SU-DHL-6 (cell line): Measurements from ENCODE around the gene PDGFC.

Source experiments
- EZH2phosphoT487 ChIP-seq: fragments of 200-600 bp; sonication (generic), shearing (Covaris generic); conservative IDR thresholded peaks from 2 replicates; pipeline ENCODE4 v1.6.1; 2018; ENCODE audit warnings: mild to moderate bottlenecking, antibody characterized with exemption, low read length, moderate library complexity, mixed read lengths
- TF ChIP-seq, protein P1 (sequence below): fragments of 200-600 bp; sonication (generic); IDR thresholded peaks from one replicate; pipeline ENCODE4 v1.5.1; 2017; ENCODE audit warnings: antibody characterized with exemption, mild to moderate bottlenecking, low read length, moderate library complexity; ENCODE audit not compliant: insufficient read depth, poor library complexity, severe bottlenecking

GRCh38 chr4:156889616-156890594, 81.7 kb downstream of the PDGFC start:
- TF ChIP-seq, protein P1, sequence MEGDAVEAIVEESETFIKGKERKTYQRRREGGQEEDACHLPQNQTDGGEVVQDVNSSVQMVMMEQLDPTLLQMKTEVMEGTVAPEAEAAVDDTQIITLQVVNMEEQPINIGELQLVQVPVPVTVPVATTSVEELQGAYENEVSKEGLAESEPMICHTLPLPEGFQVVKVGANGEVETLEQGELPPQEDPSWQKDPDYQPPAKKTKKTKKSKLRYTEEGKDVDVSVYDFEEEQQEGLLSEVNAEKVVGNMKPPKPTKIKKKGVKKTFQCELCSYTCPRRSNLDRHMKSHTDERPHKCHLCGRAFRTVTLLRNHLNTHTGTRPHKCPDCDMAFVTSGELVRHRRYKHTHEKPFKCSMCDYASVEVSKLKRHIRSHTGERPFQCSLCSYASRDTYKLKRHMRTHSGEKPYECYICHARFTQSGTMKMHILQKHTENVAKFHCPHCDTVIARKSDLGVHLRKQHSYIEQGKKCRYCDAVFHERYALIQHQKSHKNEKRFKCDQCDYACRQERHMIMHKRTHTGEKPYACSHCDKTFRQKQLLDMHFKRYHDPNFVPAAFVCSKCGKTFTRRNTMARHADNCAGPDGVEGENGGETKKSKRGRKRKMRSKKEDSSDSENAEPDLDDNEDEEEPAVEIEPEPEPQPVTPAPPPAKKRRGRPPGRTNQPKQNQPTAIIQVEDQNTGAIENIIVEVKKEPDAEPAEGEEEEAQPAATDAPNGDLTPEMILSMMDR, result no peak
- no peak for TF ChIP-seq EZH2phosphoT487
